Heart left ventricle (tissue), 13 donors: ENCODE results near the gene RCL1.
"Not testable (repeated sequence)": the region's sequence is repeated elsewhere in the genome, so short reads cannot be mapped to it uniquely, and the experiment has no call there.

Experiments
- POLR2A ChIP-seq, 2 donors: fragments of 450-650 bp; IDR thresholded peaks; one replicate each; pipeline ENCODE4 v1.6.1; 2017; ENCODE audit warnings: antibody characterized with exemption in 2 of 2, mild to moderate bottlenecking in 2 of 2, moderate library complexity in 2 of 2
- TF ChIP-seq, protein P1 (sequence below), 12 donors: fragments of 200-600 bp; sonication (generic) in 4 of 12; IDR thresholded peaks; one replicate each; pipeline versions ENCODE4 v1.5.0 to v1.8.0; 2018 to 2022; ENCODE audit warnings: antibody characterized with exemption in 12 of 12, mild to moderate bottlenecking in 5 of 12
- donor health status: ischemic (EF 13 %, LVEDD 7.1; RV severe dilation, severe dysfunction).
- donor health status: DM: no; HTN: yes; CAD: no.
- donor health status: DM: no; HTN: no; CAD: no.
- donor health status: ischemic (EF 25% LVEDD 6.9; RV normal size, moderate dysfunction).
- donor health status: ischemic (EF 25% LVEDD 5.7; RV mildly dilated, moderate dysfunction).
- donor health status: ischemic (EF 35%, LVEDD 5.7; RV mildly dilated, moderate dysfunction).
- donor health status: nonischemic (EF 11% LVEDD 7.7; RV severe dilation, severe dysfunction).
- donor health status: DM: yes; HTN: yes; CAD: no.
- donor health status: PGD.
- donor health status: ischemic (EF 29% LVEDD 5.4; RV normal size, mild dysfunction).
- donor health status: nonischemic (EF 23%, LVEDD 6.1; RV moderate dilation, normal function).

DNA sequence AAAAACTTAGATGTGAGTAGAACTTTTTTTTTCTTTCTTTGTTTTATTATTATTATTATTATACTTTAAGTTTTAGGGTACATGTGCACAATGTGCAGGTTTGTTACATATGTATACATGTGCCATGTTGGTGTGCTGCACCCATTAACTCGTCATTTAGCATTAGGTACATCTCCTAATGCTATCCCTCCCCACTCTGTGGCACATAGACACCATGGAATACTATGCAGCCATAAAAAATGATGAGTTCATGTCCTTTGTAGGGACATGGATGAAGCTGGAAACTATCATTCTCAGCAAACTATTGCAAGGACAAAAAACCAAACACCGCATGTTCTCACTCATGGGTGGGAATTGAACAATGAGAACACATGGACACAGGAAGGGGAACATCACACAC is 17.8 kb upstream of the RCL1 start:
- TF ChIP-seq, protein P1, sequence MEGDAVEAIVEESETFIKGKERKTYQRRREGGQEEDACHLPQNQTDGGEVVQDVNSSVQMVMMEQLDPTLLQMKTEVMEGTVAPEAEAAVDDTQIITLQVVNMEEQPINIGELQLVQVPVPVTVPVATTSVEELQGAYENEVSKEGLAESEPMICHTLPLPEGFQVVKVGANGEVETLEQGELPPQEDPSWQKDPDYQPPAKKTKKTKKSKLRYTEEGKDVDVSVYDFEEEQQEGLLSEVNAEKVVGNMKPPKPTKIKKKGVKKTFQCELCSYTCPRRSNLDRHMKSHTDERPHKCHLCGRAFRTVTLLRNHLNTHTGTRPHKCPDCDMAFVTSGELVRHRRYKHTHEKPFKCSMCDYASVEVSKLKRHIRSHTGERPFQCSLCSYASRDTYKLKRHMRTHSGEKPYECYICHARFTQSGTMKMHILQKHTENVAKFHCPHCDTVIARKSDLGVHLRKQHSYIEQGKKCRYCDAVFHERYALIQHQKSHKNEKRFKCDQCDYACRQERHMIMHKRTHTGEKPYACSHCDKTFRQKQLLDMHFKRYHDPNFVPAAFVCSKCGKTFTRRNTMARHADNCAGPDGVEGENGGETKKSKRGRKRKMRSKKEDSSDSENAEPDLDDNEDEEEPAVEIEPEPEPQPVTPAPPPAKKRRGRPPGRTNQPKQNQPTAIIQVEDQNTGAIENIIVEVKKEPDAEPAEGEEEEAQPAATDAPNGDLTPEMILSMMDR (IDR thresholded peaks at IDR 0.05): not testable (repeated sequence)
- not testable (repeated sequence) for TF ChIP-seq POLR2A (IDR thresholded peaks at IDR 0.05)
